Posterior vena cava (tissue), 2 donors: ENCODE data around the gene DOP1B. TPM values are rescaled to one million over a fixed set of nuclear protein-coding genes. Genes with fewer than 3 reads are reported as not detected.
A peak's percentile ranks its signal among the peaks of the same experiment; 100 is the strongest.
"Not testable (repeated sequence)": the region's sequence is repeated elsewhere in the genome, so short reads cannot be mapped to it uniquely, and the experiment has no call there.

Experiments
- DNase-seq: peaks from one replicate; pipeline ENCODE4 v3.0.0-alpha.2; 2020; ENCODE audit warnings: low spot score
- intact Hi-C, 2 donors: fragments of 100-400 bp; cut with DNase I; formaldehyde crosslinking; loops; one replicate each; pipeline versions ENCODE4 v1.14.1 to v1.14.2; 2022 to 2023
- total RNA-seq, 2 donors: library from RNA; stranded (reverse); fragmentation: NEBNext Ultra II Directional; extraction: Animal tissue kit (Norgen Biotek cat#: 25700); gene quantifications; one replicate each; pipeline ENCODE4 v1.2.1, GENCODE V29; 2021
- donor health status: DM: yes; HTN: yes; CAD: no.
- donor health status: DM: yes; HTN: yes; CAD: no.

The DOP1B gene
- total RNA-seq, 2 donors from 2014 or later, result 12.4 to 17.2 TPM

DNA sequence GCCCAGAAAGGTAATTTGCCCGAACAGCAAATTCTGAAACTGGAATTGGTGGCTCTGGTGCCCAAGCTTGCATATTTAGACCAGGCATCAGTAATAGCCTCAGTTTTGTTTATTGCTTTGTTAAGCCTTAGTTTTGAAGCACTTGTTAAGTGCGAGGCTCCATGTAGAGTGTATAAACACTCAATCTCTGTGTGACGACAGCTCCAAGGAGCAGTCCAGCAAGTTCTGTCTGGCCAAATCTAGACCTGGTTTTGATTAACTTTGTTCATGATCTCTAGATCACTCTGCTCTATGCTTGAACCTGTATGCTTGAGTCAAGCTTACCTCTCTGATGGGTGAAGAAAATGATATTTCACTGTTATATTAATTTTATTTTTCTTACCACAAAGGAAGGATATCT lies 37.4 kb downstream of the DOP1B start:
- no peak for DNase-seq
- intact Hi-C loops, result no loop called here

DNA sequence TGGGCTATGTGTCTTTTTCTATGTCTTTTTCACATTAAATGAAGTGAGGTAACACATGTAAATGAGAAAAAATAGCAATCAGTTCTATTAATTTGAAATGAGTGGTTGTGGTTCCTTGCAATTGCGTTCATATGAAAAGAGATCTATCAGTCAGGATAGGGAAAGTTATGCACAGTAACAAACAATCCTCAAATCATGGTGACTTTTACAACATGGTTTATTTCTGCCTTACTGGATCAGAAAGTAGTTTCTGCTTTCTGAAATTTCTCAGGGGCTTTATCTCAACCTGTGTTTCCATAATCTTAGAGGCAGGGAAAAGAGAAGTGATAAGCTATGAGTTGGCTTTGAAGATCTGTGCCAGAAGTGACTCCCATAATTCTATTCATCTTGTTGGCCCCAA lies 39.0 kb downstream of the DOP1B start:
- no peak for DNase-seq
- intact Hi-C loops, result no loop called here

DNA sequence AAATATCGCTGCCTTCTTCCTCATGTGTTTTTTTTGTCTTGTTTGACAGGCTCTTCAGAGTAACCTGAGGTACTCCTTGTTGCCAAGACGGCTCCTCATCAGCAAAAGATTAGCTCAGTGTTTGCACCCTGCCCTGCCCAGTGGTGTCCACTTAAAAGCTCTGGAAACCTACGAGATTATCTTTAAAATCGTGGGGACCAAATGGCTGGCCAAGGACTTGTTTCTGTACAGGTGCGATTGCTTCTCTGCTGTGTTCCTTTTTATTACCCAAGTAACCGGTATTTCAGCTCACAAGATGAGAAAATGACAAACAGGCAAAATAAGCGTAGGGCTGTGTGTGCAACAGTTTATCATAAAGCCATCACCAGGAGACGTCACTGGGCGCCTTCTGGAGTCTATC lies 42.4 kb downstream of the DOP1B start:
- intact Hi-C loops, result no loop called here
- no peak for DNase-seq

DNA sequence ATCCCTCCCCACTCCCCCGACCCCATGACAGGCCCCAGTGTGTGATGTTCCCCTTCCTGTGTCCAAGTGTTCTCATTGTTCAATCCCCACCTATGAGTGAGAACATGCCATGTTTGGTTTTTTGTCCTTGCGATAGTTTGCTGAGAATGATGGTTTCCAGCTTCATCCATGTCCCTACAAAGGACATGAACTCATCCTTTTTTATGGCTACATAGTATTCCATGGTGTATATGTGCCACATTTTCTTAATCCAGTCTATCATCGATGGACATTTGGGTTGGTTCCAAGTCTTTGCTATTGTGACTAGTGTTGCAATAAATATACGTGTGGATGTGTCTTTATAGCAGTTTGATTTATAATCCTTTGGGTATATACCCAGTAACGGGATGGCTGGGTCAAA lies 43.0 kb downstream of the DOP1B start:
- DNase-seq, intact Hi-C loops: not testable (repeated sequence)

DNA sequence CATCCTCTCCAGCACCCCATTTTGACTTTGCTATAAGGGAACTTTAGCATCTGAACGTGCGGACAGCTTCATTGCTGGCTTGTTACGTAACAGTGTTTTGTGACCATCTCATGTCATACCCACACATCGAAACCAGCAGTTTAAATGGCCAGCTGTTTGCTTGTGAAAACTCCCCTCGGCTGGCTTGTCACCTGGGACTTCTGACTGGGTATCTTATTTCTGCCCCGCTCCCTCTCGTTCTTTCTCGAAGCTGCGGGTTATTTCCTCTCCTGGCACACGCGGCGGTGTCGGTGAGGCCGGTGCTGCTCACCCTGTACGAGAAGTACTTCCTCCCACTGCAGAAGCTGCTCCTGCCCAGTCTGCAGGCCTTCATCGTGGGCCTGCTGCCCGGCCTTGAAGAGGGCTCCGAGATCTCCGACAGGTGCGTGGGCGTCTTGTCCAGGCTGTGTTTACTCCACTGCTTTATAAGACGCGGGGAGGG lies 43.5 kb downstream of the DOP1B start:
- intact Hi-C loops, result no loop called here

DNA sequence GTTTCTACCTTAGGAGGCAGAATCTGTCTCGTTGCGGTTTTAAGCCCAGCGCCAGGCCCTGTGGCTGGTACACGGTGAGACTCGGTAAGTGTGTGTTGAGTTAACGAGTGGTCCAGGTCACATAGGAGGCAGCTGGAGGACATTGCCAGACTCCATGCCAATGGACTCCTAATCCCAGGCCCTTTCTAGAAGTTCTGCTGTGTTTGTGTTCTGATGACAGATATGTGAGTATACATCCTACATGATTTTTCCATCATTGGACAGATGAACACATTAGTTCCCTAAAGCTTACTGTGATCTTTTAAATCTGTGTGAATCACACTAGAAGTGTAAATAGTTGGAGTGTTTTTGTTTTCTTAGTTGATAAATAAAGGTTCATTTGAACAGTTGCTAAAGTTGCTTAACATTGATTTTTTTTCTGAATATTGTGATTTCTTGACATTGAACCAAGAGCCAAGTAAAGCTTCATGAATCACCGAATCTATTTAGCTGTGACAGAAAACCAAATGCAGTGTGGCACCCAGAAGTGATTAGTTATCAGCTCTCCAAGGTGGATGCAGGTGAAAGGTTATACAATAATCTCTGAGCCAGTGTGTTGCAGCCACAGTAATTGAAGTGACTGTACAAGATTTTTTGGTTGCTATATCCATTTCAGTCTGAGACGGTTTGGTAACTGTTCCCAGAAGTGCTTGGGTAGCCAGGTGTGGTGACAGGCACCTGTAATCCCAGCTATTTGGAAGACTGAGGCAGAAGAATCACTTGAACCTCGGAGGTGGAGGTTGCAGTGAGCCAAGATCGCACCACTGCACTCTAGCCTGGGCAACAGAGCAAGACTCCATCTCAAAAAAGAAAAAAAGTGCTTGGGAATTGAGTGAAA lies 46.3 kb downstream of the DOP1B start:
- intact Hi-C loops, result no loop called here
- peak; percentile 47 for DNase-seq

More for the DNA sequence above, 43.5 kb downstream of the DOP1B start:
- DNase-seq, result peak; percentile 64

DNA sequence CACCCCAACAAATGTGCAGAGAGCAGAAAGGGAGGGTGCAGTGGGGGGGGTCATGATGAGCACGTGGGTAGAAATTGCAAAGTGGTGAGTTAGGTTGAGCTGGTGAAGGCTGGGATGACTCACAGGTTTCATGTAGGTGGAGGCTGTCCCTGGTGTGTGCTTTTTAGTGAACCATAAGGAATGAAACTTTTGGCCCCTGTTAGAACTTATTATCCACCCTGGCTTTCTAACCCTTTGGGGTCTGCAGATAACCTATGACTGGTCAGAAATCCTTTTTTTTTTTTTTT lies 46.9 kb downstream of the DOP1B start:
- intact Hi-C loops, result no loop called here
- peak; percentile 8 for DNase-seq

DNA sequence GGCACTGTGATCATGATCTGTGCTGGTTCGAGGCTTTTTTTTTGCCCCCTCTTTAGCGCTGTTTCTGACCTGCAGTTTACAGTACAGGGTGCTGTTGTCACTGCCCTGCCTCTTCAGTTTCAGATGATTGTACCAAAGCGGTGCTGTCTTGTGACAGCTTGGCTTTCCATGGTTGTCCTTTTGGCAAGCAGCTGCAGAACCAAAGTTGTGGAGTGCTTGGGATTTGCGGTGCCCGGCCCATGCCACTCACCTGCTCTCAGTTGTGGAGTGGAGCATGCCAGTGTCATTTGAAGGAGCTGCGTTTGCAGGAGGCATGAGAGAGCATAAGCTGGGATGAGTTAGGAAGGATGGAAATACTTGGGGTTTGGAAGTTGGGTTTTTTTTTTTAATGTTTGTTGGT lies 48.4 kb downstream of the DOP1B start:
- DNase-seq, result no peak
- intact Hi-C loops, result no loop called here

DNA sequence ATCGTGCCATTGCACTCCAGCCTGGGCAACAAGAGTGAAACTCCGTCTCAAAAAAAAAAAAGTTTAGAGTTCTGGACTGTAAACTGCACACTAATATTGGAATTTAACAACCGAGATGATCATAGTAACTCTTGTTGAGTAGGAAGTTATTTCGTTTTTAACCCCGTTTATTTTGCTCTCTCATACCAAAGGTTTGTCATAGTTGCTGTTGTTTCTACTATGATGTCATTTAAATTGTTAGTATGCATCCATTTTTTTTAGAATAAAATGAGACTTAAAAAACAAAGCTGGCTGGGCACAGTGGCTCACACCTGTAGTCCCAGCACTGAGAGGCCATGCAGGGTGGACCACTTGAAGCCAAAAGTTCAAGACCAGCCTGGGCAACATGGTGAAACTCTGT lies 49.3 kb downstream of the DOP1B start:
- intact Hi-C loops, result no loop called here
- DNase-seq, result no peak

Other genes starting within 250 kb of the DOP1B start
- 10 to 100 TPM; 11.9 to 12.9 TPM for gene SETD4, start 96.3 kb upstream of the DOP1B start, total RNA-seq
- 10 to 100 TPM; 39.1 to 44.4 TPM for gene CBR1, start 86.8 kb upstream of the DOP1B start, total RNA-seq
- gene CBR3, start 21.7 kb upstream of the DOP1B start, total RNA-seq, result 10 to 100 TPM; 12.2 to 12.5 TPM
- 10 to 100 TPM; 32.7 to 39.3 TPM for gene MORC3, start 163.4 kb downstream of the DOP1B start, total RNA-seq
- gene CHAF1B, start 228.6 kb downstream of the DOP1B start, total RNA-seq, result 1 to 10 TPM; 1.2 to 1.9 TPM